Activated naive CD4-positive, alpha-beta T cell treated with anti-CD3 and anti-CD28 coated beads for 36 hours (primary cell): Measurements from ENCODE around the gene DAG1. TPM values are rescaled to one million over a fixed set of nuclear protein-coding genes. Genes with fewer than 3 reads are reported as not detected.

Experiments
- CTCF ChIA-PET: fragments of 350-600 bp; sonication (Branson Sonifier 250); formaldehyde crosslinking; loops from one replicate; lab custom pipeline; 2021; ENCODE audit warnings: antibody characterized with exemption; lab: Charles Lee
- DNase-seq: peaks from one replicate; pipeline ENCODE4 v3.0.0-alpha.2; 2020
- H3K27ac Mint-ChIP-seq: one replicate; pipeline ENCODE4 v1.8.0; 2021; ENCODE audit warnings: mild to moderate bottlenecking, mixed read lengths
- H3K27me3 Mint-ChIP-seq: one replicate; pipeline ENCODE4 v1.8.0; 2021; ENCODE audit warnings: low read depth, mixed read lengths
- H3K36me3 Mint-ChIP-seq: one replicate; pipeline ENCODE4 v1.8.0; 2021; ENCODE audit warnings: low read depth, mixed read lengths
- H3K4me1 Mint-ChIP-seq: one replicate; pipeline ENCODE4 v1.8.0; 2021; ENCODE audit warnings: low read depth, mixed read lengths
- H3K4me3 Mint-ChIP-seq: one replicate; pipeline ENCODE4 v1.8.0; 2021; ENCODE audit warnings: mild to moderate bottlenecking, moderate library complexity, mixed read lengths
- H3K9me3 Mint-ChIP-seq: one replicate; pipeline ENCODE4 v1.8.0; 2021; ENCODE audit warnings: mixed read lengths
- intact Hi-C: fragments of 100-400 bp; cut with micrococcal nuclease; formaldehyde crosslinking; loops from one replicate; pipeline ENCODE4 v1.15.1; 2023
- total RNA-seq, 2 experiments: library from RNA; stranded (reverse); gene quantifications; one replicate each; pipeline ENCODE4 v1.2.3, GENCODE V29; 2021

The DAG1 gene
- total RNA-seq, 2 experiments from 2014 or later = 6.9 to 8.2 TPM

- Mint-ChIP-seq H3K4me3 (no peak overlapping the region), H3K36me3 (peaks cover 7% of the 10 kb centered on the region), H3K27me3 (no peaks in the 10 kb centered on the region), H3K27ac (no peak overlapping the region), H3K4me1 (peaks cover 7% of the 10 kb centered on the region), H3K9me3 (no peaks in the 10 kb centered on the region)
- CTCF ChIA-PET = interaction anchor here (1.2 kb wide), 1 partner anchor 170 kb away, joined by 3 read pairs; no protein-coding TSS in a partner anchor
- intact Hi-C loops = no loop called here
- no peak for DNase-seq
Observed at GRCh38 chr3:49500732-49501609, 30.9 kb downstream of the DAG1 start.

GRCh38 chr3:49501842-49502241 lies 31.8 kb downstream of the DAG1 start:
- peaks cover 7% of the 10 kb centered on the region for H3K36me3 Mint-ChIP-seq
- H3K27me3 Mint-ChIP-seq = no peaks in the 10 kb centered on the region
- H3K9me3 Mint-ChIP-seq = no peaks in the 10 kb centered on the region
- no peak overlapping the region for H3K4me3 Mint-ChIP-seq
- DNase-seq = no peak
- H3K4me1 Mint-ChIP-seq = peaks cover 10% of the 10 kb centered on the region
- H3K27ac Mint-ChIP-seq = no peak overlapping the region
- CTCF ChIA-PET = no interaction called here
- intact Hi-C loops = no loop called here

- Mint-ChIP-seq H3K9me3 (no peaks in the 10 kb centered on the region), H3K4me1 (peaks cover 10% of the 10 kb centered on the region), H3K36me3 (peaks cover 9% of the 10 kb centered on the region), H3K27me3 (no peaks in the 10 kb centered on the region), H3K4me3 (no peak overlapping the region), H3K27ac (no peak overlapping the region)
- CTCF ChIA-PET = interaction anchor here (1.4 kb wide), 1 partner anchor 33 kb away, joined by 4 read pairs; no protein-coding TSS in a partner anchor
- intact Hi-C loops = no loop called here
- no peak for DNase-seq
Observed at GRCh38 chr3:49506906-49507305, 36.8 kb downstream of the DAG1 start.

GRCh38 chr3:49509028-49509561 lies 39.0 kb downstream of the DAG1 start:
- CTCF ChIA-PET = no interaction called here
- Mint-ChIP-seq H3K27ac (no peak overlapping the region), H3K27me3 (no peaks in the 10 kb centered on the region), H3K4me3 (no peak overlapping the region), H3K9me3 (no peaks in the 10 kb centered on the region), H3K36me3 (peaks cover 9% of the 10 kb centered on the region), H3K4me1 (peaks cover 2% of the 10 kb centered on the region)
- no peak for DNase-seq
- intact Hi-C loops = no loop called here

GRCh38 chr3:49511639-49512038 lies 41.6 kb downstream of the DAG1 start:
- Mint-ChIP-seq H3K36me3 (peaks cover 10% of the 10 kb centered on the region), H3K4me1 (no peaks in the 10 kb centered on the region), H3K4me3 (no peak overlapping the region), H3K9me3 (no peaks in the 10 kb centered on the region), H3K27ac (no peak overlapping the region), H3K27me3 (no peaks in the 10 kb centered on the region)
- CTCF ChIA-PET = interaction anchor here (0.5 to 1.5 kb wide), 2 partner anchors 28 to 76 kb away, joined by 3 to 5 read pairs; no protein-coding TSS in a partner anchor
- DNase-seq = no peak
- intact Hi-C loops = no loop called here

GRCh38 chr3:49512781-49513355 lies 42.8 kb downstream of the DAG1 start:
- Mint-ChIP-seq H3K9me3 (no peaks in the 10 kb centered on the region), H3K27ac (no peak overlapping the region), H3K36me3 (peaks cover 13% of the 10 kb centered on the region), H3K4me1 (no peaks in the 10 kb centered on the region), H3K4me3 (no peak overlapping the region), H3K27me3 (no peaks in the 10 kb centered on the region)
- DNase-seq = no peak
- CTCF ChIA-PET = interaction anchor here (0.6 kb wide), 1 partner anchor 58 kb away, joined by 3 read pairs; no protein-coding TSS in a partner anchor
- intact Hi-C loops = no loop called here

GRCh38 chr3:49513494-49514124 lies 43.5 kb downstream of the DAG1 start:
- Mint-ChIP-seq H3K9me3 (no peaks in the 10 kb centered on the region), H3K27ac (no peak overlapping the region), H3K36me3 (peaks cover 13% of the 10 kb centered on the region), H3K4me1 (no peaks in the 10 kb centered on the region), H3K27me3 (no peaks in the 10 kb centered on the region), H3K4me3 (no peak overlapping the region)
- DNase-seq = no peak
- intact Hi-C loops = no loop called here
- CTCF ChIA-PET = interaction anchor here (0.5 to 0.7 kb wide), 3 partner anchors 57 to 289 kb away, joined by 3 read pairs; no protein-coding TSS in a partner anchor

GRCh38 chr3:49518016-49518415 lies 47.9 kb downstream of the DAG1 start:
- Mint-ChIP-seq H3K4me3 (no peak overlapping the region), H3K27ac (no peak overlapping the region)

GRCh38 chr3:49518441-49518840 lies 48.4 kb downstream of the DAG1 start:
- H3K27ac Mint-ChIP-seq = no peak overlapping the region
- DNase-seq = no peak
- no peaks in the 10 kb centered on the region for H3K9me3 Mint-ChIP-seq
- H3K27me3 Mint-ChIP-seq = no peaks in the 10 kb centered on the region
- CTCF ChIA-PET = no interaction called here
- peaks cover 12% of the 10 kb centered on the region for H3K36me3 Mint-ChIP-seq
- intact Hi-C loops = no loop called here
- H3K4me1 Mint-ChIP-seq = no peaks in the 10 kb centered on the region
- H3K4me3 Mint-ChIP-seq = no peak overlapping the region

More at GRCh38 chr3:49518016-49518415, 47.9 kb downstream of the DAG1 start:
- no peaks in the 10 kb centered on the region for H3K27me3 Mint-ChIP-seq
- intact Hi-C loops = no loop called here
- H3K4me1 Mint-ChIP-seq = no peaks in the 10 kb centered on the region
- CTCF ChIA-PET = interaction anchor here (0.7 kb wide), 1 partner anchor 316 kb away, joined by 3 read pairs; no protein-coding TSS in a partner anchor
- DNase-seq = no peak
- peaks cover 13% of the 10 kb centered on the region for H3K36me3 Mint-ChIP-seq
- no peaks in the 10 kb centered on the region for H3K9me3 Mint-ChIP-seq

- intact Hi-C loops = no loop called here
- CTCF ChIA-PET = no interaction called here
- Mint-ChIP-seq H3K27ac (no peak overlapping the region), H3K36me3 (peaks cover 10% of the 10 kb centered on the region), H3K4me3 (no peak overlapping the region), H3K9me3 (no peaks in the 10 kb centered on the region), H3K27me3 (no peaks in the 10 kb centered on the region), H3K4me1 (no peaks in the 10 kb centered on the region)
- no peak for DNase-seq
Observed at GRCh38 chr3:49519296-49519695, 49.2 kb downstream of the DAG1 start.

GRCh38 chr3:49519916-49520385 lies 49.9 kb downstream of the DAG1 start:
- no peaks in the 10 kb centered on the region for H3K27me3 Mint-ChIP-seq
- no peak overlapping the region for H3K4me3 Mint-ChIP-seq
- no peaks in the 10 kb centered on the region for H3K9me3 Mint-ChIP-seq
- no peak overlapping the region for H3K27ac Mint-ChIP-seq
- CTCF ChIA-PET = interaction anchor here (1.5 kb wide), 1 partner anchor 320 kb away, joined by 4 read pairs; no protein-coding TSS in a partner anchor
- peaks cover 10% of the 10 kb centered on the region for H3K36me3 Mint-ChIP-seq
- no peak for DNase-seq
- intact Hi-C loops = no loop called here
- no peaks in the 10 kb centered on the region for H3K4me1 Mint-ChIP-seq
